HG03571 (cell line): ENCODE data around the gene LRP6.

Source experiments
- ATAC-seq: cut with Tn5 transposase; IDR thresholded peaks from one replicate; pipeline ENCODE4 v1.9.1; 2021; ENCODE audit not compliant: unreplicated experiment

The LRP6 gene

GRCh38 chr12:12216349-12217017, 50.4 kb downstream of the LRP6 start:
- no peak for ATAC-seq

GRCh38 chr12:12214635-12215131, 52.2 kb downstream of the LRP6 start:
- ATAC-seq: no peak

GRCh38 chr12:12214201-12214600, 52.6 kb downstream of the LRP6 start:
- no peak for ATAC-seq

GRCh38 chr12:12212769-12213168, 54.1 kb downstream of the LRP6 start:
- no peak for ATAC-seq

GRCh38 chr12:12210983-12211382, 55.9 kb downstream of the LRP6 start:
- ATAC-seq: no peak

- ATAC-seq: no peak
Measured at GRCh38 chr12:12210416-12210815, 56.4 kb downstream of the LRP6 start.

- no peak for ATAC-seq
Measured at GRCh38 chr12:12209675-12210074, 57.2 kb downstream of the LRP6 start.

GRCh38 chr12:12209043-12209442, 57.8 kb downstream of the LRP6 start:
- ATAC-seq: no peak

- no peak for ATAC-seq
Measured at GRCh38 chr12:12207746-12208145, 59.1 kb downstream of the LRP6 start.

- no peak for ATAC-seq
Measured at GRCh38 chr12:12206776-12207388, 60.0 kb downstream of the LRP6 start.

- no peak for ATAC-seq
Measured at GRCh38 chr12:12202747-12203146, 64.1 kb downstream of the LRP6 start.

- ATAC-seq: no peak
Measured at GRCh38 chr12:12202105-12202504, 64.7 kb downstream of the LRP6 start.

GRCh38 chr12:12201274-12201758, 65.5 kb downstream of the LRP6 start:
- no peak for ATAC-seq

GRCh38 chr12:12200363-12200762, 66.5 kb downstream of the LRP6 start:
- ATAC-seq: no peak

- ATAC-seq: no peak
Measured at GRCh38 chr12:12198124-12198523, 68.7 kb downstream of the LRP6 start.

- ATAC-seq: no peak
Measured at GRCh38 chr12:12197128-12197527, 69.7 kb downstream of the LRP6 start.

- ATAC-seq: no peak
Measured at GRCh38 chr12:12195516-12195915, 71.3 kb downstream of the LRP6 start.

GRCh38 chr12:12195081-12195480, 71.8 kb downstream of the LRP6 start:
- no peak for ATAC-seq

- ATAC-seq: no peak
Measured at GRCh38 chr12:12194206-12194605, 72.6 kb downstream of the LRP6 start.

GRCh38 chr12:12191008-12191407, 75.8 kb downstream of the LRP6 start:
- no peak for ATAC-seq

- ATAC-seq: no peak
Measured at GRCh38 chr12:12190087-12190809, 76.6 kb downstream of the LRP6 start.

- no peak for ATAC-seq
Measured at GRCh38 chr12:12185414-12185813, 81.4 kb downstream of the LRP6 start.
